Fibroblast of mammary gland (primary cell): Measurements from ENCODE around the gene SRGAP1.
"Not testable (repeated sequence)": the region's sequence is repeated elsewhere in the genome, so short reads cannot be mapped to it uniquely, and the experiment has no call there.

ENCODE experiments used
- DNase-seq: peaks from one replicate; pipeline ENCODE4 v3.0.0-alpha.2; 2010; ENCODE audit warnings: low read depth
- H3K4me3 ChIP-seq: 2 replicates; pipeline ENCODE4 v1.5.1; 2011; ENCODE audit warnings: low read depth, mild to moderate bottlenecking, low read length, moderate library complexity; ENCODE audit not compliant: control insufficient read depth
- CTCF ChIP-seq: conservative IDR thresholded peaks from 2 replicates; pipeline ENCODE4 v1.5.1; 2011; ENCODE audit warnings: low read depth, low read length, inconsistent platforms; ENCODE audit not compliant: control insufficient read depth, insufficient read depth

Gene SRGAP1

DNA sequence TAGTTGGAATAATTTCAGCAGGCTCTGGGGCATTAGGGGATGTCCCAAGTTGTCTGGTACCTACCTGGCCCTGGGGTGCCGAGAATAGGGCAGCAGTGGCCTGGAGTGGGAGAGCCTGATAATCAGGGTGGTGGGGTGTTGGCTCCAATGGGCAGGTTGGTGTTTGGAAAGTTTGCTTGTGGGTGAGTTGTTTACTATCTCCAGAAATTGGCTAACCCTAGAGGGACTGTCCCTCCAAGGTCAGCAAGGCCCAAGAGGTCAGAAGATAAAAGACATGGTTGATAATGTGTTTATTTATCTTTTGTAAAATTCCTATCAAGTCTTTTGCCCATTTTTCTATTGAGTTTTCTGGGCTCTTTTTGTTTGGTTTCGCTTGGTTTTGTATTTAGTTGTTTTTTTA, 272.5 kb downstream of the SRGAP1 start:
- TF ChIP-seq CTCF: no peak

GRCh38 chr12:64120568-64120967, 276.1 kb downstream of the SRGAP1 start:
- no peak overlapping the region for H3K4me3 ChIP-seq
- no peak for DNase-seq
- no peak for TF ChIP-seq CTCF

More for the DNA sequence above, 272.5 kb downstream of the SRGAP1 start:
- DNase-seq: no peak
- H3K4me3 ChIP-seq: no peak overlapping the region

- not testable (repeated sequence) for H3K4me3 ChIP-seq, DNase-seq
These were observed 276.6 kb downstream of the SRGAP1 start for GRCh38 chr12:64121086-64121485.

- H3K4me3 ChIP-seq: no peak overlapping the region
- TF ChIP-seq CTCF: no peak
- DNase-seq: no peak
These were observed 277.7 kb downstream of the SRGAP1 start for GRCh38 chr12:64122154-64122553.

DNA sequence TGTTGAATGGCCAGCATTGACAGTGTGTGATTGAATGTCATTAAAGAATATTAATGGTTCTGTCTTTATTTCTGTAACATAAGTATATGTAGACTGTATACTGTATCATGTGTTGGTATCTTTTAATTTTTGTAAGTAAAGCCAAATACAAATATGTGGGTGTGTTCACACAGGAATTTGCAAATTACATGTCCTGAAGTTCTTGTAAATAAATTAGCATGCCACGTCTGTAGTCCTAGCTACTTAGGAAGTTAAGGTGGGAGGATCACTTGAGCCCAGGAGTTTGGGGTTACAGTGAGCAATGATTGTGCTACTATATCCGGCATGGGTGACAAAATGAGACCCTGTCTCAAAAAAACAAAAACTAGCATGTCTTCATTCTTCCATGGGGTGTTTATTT, 278.5 kb downstream of the SRGAP1 start:
- TF ChIP-seq CTCF: no peak
- no peak for DNase-seq
- no peak overlapping the region for H3K4me3 ChIP-seq

DNA sequence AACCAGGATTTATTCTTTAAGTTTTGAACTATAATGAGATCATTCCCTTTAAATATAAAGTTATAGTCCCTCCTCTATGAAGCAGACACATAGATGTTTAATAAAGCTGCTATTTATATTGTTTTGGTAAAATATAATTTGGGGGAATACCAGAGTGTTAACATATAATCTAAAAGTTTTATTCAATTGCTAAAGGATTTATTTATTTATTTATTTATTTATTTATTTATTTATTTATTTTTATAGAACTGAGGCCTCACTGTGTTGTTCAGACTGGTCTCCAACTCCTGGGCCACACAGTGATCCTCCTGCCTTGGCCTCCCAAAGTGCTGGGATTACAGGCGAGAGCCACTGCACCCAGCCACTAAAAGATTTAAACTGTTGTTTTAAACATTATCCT, 278.9 kb downstream of the SRGAP1 start:
- DNase-seq: no peak
- no peak for TF ChIP-seq CTCF
- H3K4me3 ChIP-seq: no peak overlapping the region

DNA sequence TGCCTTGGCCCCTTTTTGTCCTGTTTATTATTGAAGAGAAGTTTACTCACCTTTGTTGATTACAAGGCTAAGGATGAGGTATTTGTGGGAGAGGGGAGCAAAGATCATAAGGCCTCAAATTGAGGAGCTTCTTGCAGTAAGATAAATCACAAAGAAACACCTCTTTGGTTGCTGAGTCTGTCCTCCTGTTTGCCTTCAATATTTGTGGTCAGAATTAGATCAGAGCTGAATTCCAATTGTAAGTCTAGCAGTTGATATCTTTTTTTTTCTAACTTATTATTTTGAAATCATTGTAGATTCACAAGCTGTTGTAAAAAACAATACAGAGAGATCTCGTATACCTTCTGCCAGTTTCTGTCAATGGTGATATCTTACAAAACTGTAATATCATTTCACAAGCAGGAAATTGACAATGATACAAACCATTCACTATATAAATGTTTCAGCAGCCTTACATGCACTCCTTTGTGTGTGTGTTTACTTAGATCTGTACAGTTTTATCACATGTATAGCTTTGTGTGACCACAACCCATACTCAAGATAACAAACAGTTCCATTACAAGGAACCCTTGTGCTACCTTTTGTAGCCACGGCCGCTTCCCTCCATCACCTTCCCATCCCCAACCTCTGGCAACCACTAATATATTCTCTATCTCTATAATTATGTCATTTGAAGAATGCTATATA, 280.2 kb downstream of the SRGAP1 start:
- TF ChIP-seq CTCF: no peak
- DNase-seq: peak; percentile 40
- no peak overlapping the region for H3K4me3 ChIP-seq
